CD4-positive, alpha-beta T cell treated with Interleukin-15 for 1 hour (primary cell): ENCODE measurements around the gene POU2F1.
A peak's percentile ranks its signal among the peaks of the same experiment; 100 is the strongest.

Source experiments
- DNase-seq: peaks from one replicate; pipeline ENCODE4 v3.0.0-alpha.2; 2020

The POU2F1 gene

GRCh38 chr1:167220537-167221125 is at the start of gene POU2F1:
POU2F1 (plus strand) TSS chr1:167220886; CDS start chr1:167220898, 12 bp downstream.
- DNase-seq: peak; percentile 99

GRCh38 chr1:167171286-167171929 is 49.3 kb upstream of the POU2F1 start:
- no peak for DNase-seq

- DNase-seq: no peak
Observed at GRCh38 chr1:167173516-167174184, 47.0 kb upstream of the POU2F1 start.

- no peak for DNase-seq
Observed at GRCh38 chr1:167175901-167176300, 44.8 kb upstream of the POU2F1 start.

GRCh38 chr1:167178831-167179230 is 41.9 kb upstream of the POU2F1 start:
- DNase-seq: no peak

GRCh38 chr1:167182571-167183320 is 37.9 kb upstream of the POU2F1 start:
- no peak for DNase-seq

- no peak for DNase-seq
Observed at GRCh38 chr1:167184081-167184480, 36.6 kb upstream of the POU2F1 start.

GRCh38 chr1:167185062-167185461 is 35.6 kb upstream of the POU2F1 start:
- DNase-seq: no peak

- DNase-seq: no peak
Observed at GRCh38 chr1:167185974-167186657, 34.6 kb upstream of the POU2F1 start.

- no peak for DNase-seq
Observed at GRCh38 chr1:167186771-167187170, 33.9 kb upstream of the POU2F1 start.

GRCh38 chr1:167190747-167191237 is 29.9 kb upstream of the POU2F1 start:
- no peak for DNase-seq

- DNase-seq: no peak
Observed at GRCh38 chr1:167191958-167192357, 28.7 kb upstream of the POU2F1 start.

GRCh38 chr1:167194182-167194581 is 26.5 kb upstream of the POU2F1 start:
- DNase-seq: no peak

- DNase-seq: no peak
Observed at GRCh38 chr1:167196166-167196565, 24.5 kb upstream of the POU2F1 start.

GRCh38 chr1:167197236-167197635 is 23.4 kb upstream of the POU2F1 start:
- DNase-seq: no peak

- DNase-seq: no peak
Observed at GRCh38 chr1:167197692-167198091, 23.0 kb upstream of the POU2F1 start.

- no peak for DNase-seq
Observed at GRCh38 chr1:167198518-167199133, 22.1 kb upstream of the POU2F1 start.

- no peak for DNase-seq
Observed at GRCh38 chr1:167199656-167200055, 21.0 kb upstream of the POU2F1 start.

- no peak for DNase-seq
Observed at GRCh38 chr1:167200272-167200671, 20.4 kb upstream of the POU2F1 start.

- DNase-seq: no peak
Observed at GRCh38 chr1:167200749-167201148, 19.9 kb upstream of the POU2F1 start.

GRCh38 chr1:167202049-167202448 is 18.6 kb upstream of the POU2F1 start:
- DNase-seq: no peak
